ENCODE measurements around the gene GRM8.

DNA sequence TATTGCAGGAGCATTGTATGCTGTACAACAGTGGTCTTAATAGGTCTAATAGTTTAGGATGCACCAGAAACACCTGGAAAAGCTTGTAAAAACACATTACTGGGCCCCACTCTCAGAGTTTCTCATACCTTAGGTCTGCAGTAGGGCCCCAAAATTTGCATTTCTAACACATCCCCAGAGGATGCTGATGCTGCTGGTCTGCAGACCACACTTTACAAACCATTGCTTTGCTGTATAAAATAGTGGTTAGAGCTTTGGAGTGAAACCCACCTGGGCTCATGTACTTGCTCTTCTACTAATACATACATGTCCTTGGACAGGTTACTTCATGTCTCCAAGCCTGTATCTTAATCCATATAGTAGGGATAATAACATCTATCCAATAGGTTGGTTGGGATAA lies 279.7 kb downstream of the GRM8 start:
- TF ChIP-seq, protein P1, sequence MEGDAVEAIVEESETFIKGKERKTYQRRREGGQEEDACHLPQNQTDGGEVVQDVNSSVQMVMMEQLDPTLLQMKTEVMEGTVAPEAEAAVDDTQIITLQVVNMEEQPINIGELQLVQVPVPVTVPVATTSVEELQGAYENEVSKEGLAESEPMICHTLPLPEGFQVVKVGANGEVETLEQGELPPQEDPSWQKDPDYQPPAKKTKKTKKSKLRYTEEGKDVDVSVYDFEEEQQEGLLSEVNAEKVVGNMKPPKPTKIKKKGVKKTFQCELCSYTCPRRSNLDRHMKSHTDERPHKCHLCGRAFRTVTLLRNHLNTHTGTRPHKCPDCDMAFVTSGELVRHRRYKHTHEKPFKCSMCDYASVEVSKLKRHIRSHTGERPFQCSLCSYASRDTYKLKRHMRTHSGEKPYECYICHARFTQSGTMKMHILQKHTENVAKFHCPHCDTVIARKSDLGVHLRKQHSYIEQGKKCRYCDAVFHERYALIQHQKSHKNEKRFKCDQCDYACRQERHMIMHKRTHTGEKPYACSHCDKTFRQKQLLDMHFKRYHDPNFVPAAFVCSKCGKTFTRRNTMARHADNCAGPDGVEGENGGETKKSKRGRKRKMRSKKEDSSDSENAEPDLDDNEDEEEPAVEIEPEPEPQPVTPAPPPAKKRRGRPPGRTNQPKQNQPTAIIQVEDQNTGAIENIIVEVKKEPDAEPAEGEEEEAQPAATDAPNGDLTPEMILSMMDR (IDR thresholded peaks at IDR 0.05; ENCODE audit: borderline replicate concordance, extremely low read depth, low read length, poor library complexity, severe bottlenecking), result no peak
- no peak for TF ChIP-seq EZH2 (IDR thresholded peaks at IDR 0.05; ENCODE audit: borderline replicate concordance, low read depth, low read length, severe bottlenecking)

All from DND-41 (cell line).